Hippocampal formation (tissue), 2 donors: ENCODE results near the gene DZIP3.
A peak's percentile ranks its signal among the peaks of the same experiment; 100 is the strongest.

Experiments used
- DNase-seq, 2 donors: peaks; one replicate each; lab custom pipeline; 2025; lab: John Stamatoyannopoulos, UW

Gene DZIP3, protein sequence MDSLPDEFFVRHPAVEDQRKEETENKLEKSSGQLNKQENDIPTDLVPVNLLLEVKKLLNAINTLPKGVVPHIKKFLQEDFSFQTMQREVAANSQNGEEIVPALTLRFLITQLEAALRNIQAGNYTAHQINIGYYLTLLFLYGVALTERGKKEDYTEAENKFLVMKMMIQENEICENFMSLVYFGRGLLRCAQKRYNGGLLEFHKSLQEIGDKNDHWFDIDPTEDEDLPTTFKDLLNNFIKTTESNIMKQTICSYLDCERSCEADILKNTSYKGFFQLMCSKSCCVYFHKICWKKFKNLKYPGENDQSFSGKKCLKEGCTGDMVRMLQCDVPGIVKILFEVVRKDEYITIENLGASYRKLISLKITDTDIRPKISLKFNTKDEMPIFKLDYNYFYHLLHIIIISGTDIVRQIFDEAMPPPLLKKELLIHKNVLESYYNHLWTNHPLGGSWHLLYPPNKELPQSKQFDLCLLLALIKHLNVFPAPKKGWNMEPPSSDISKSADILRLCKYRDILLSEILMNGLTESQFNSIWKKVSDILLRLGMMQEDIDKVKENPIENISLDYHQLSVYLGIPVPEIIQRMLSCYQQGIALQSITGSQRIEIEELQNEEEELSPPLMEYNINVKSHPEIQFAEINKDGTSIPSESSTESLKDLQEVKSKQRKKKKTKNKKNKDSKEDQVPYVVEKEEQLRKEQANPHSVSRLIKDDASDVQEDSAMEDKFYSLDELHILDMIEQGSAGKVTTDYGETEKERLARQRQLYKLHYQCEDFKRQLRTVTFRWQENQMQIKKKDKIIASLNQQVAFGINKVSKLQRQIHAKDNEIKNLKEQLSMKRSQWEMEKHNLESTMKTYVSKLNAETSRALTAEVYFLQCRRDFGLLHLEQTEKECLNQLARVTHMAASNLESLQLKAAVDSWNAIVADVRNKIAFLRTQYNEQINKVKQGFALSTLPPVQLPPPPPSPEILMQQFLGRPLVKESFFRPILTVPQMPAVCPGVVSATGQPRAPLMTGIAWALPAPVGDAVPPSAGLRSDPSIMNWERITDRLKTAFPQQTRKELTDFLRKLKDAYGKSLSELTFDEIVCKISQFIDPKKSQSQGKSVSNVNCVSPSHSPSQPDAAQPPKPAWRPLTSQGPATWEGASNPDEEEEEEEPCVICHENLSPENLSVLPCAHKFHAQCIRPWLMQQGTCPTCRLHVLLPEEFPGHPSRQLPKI

DNA sequence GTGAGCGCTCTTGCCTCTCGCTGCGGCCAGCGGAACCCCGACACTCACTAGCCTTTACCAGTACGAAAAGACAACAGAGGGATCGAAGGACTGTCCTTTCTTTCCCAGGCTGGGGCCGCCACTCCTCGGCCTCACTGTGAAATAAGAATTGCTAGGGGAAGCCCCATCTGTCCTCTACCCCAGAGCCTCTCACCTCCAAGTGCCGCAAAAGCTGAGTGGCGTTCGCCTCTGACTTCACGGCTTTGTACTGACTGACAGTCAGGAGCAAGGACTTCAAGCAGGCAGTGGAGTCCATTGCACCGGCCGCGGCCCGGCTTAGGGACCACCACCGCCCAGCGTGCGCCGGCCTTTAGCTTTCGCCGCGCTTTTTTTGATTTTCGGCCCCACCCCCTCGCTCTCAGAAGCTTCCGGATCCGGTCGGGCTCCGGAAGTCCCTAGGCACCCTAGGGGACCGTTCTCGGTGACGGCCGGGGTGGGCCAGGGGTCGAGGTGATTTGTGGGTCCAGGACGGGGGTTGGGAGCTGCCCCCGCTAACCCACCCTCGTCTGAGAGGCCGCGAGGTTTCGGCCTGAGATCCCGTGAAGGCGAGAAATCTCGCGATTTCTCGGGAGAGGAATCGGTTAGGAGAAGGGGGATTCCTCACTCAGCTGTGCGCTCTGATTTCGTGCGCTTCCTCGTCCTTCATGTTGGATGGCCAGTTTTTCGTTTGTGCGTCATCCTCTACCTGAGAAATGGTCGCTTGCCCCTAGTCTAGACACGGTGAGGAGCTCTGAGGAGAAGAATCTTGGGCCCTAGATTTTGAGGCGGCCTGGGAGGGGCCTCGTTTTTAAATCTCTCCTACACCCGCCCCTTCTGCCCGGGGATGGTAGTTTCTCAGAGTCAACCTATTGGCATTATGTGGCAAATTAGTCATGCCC, at the start of gene DZIP3, which contains the start of gene CIP2A:
TSS of gene DZIP3 (plus strand) at position 642 of the 917 bp plus-strand sequence. CDS start 15,685 bp downstream, outside the sequence.
TSS of gene CIP2A (minus strand) at position 358 of the 917 bp plus-strand sequence. CDS start at position 295, 63 bp downstream.
- DNase-seq: peak; percentile 62 to 79

DNA sequence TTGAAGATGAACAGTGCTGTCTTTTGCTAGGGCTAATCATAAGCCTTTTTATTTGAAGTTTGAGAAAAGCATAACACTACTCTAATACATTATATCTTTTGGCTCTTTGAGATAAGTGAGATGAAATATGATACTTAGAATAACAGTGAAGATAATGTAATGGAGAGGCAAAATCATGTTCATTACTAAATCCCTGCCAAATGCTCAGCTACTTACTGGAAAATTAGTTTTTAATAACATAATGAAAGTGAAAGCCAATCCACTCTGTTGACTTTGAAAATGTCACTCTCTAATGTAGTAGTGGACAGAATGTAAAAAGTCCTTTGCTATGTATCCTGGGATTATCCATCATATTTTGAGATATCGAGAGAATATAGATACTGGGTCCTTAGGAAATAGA, 43.3 kb upstream of the DZIP3 start:
- no peak for DNase-seq

DNA sequence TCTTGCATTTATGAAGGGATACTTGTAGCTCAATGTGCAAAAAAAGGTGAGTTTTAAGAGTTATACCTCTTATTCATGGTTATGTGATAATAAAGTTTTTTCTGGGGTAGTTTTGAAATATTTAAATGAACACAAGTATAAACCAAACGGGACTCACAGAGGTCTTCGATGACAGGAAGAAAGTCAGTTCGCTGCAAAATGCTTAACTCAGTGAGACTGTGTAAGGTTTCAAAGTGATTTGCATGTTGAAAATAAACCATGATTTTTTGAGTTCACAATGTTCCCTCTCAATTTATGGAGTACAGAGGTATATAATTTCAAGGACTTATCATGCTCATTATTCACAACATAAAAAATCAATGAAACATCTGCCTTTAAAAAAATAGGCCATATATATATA, 42.8 kb upstream of the DZIP3 start:
- DNase-seq: no peak

DNA sequence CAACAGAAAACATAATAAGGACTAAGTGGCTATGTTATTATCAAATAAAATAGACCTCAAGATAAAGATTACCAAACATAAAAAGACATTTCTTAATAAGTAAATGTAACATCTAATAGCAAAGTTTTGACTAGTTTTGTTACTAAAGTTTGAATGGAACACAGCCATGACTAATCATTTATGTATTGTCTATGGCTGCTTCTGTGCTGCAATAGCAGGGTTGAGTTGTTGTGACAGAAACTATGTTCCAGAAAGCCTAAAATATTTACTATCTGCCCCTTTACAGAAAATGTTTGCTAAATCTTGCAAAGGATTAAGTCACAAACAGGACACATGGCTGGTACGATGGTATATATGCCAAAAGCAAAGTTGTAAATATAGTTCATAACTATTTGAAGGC, 41.2 kb upstream of the DZIP3 start:
- no peak for DNase-seq

DNA sequence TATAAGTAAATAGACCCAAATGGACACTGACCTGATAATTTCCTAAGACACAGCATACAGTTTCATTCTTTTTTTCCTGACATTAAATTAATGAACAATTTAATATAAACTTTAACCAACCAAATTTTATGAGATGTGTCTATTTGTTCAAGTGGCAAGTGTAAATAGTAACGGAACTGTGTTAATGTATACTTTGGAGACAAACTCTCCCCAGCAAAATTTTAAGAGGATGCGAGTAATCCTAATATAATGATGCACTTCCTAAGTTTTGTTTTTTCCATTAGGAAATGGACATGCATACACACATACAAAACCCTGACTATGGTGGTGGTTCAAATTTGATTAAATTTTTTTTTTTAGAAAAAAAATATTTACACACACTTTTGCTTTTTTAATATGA, 40.6 kb upstream of the DZIP3 start:
- no peak for DNase-seq

DNA sequence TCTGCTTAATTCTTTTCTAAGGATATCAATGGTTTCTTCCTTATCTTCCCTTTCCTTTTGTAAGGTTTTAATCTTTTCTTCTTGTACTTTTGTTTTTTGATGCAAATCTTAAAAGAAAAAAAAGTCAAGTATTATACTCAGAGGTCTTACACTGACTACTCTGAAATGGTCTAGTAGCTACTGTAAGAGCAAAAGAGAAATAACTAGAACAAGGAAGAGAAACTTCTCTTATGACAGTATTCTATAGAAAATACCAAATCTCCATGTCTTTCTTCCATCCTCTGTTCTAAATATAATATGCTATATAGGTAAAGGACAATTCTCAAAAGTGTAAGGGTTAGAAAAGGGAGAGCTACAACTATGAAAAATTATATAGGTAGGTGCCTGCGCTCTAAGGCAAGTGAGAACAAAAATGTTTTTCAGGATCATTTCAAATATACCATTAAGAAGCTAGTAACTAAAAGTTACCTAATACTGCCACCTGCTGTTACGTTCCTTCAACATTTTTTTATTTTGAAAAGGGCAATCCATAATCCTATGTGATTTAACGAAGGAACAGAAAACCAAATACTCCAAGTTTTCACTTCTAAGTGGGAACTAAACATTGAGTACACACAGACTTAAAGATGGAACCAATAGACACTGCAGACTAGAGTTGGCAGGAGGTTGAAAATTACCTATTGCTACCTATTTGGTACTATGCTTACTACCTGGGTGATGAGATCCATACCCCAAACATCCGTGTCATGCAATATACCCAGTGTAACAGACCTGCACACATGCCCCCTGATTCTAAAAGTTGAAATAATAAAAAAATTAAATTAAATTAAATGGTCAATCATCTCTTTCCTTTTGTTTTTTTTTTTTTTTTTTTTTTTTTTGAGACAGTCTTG, 37.0 kb upstream of the DZIP3 start:
- DNase-seq: peak in 1 of 2 donors; percentile 74

DNA sequence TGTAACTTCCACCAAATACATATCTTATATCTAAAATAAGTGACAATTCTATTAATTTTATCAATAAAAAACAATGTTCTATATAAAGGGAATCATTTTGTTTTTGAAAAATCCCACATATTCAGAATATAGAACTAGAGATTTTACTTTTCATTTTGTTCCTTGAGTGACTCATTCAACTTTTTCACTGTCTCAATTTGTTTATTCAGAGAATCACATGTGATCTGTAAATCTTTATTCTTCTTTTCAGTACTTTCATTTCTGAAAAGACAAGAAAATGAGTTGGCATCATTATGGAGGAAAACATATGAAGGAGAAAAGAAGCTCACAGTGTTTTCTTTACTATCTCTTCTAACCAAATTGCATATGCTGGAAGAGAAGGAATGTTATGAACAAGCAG, 35.3 kb upstream of the DZIP3 start:
- no peak for DNase-seq

DNA sequence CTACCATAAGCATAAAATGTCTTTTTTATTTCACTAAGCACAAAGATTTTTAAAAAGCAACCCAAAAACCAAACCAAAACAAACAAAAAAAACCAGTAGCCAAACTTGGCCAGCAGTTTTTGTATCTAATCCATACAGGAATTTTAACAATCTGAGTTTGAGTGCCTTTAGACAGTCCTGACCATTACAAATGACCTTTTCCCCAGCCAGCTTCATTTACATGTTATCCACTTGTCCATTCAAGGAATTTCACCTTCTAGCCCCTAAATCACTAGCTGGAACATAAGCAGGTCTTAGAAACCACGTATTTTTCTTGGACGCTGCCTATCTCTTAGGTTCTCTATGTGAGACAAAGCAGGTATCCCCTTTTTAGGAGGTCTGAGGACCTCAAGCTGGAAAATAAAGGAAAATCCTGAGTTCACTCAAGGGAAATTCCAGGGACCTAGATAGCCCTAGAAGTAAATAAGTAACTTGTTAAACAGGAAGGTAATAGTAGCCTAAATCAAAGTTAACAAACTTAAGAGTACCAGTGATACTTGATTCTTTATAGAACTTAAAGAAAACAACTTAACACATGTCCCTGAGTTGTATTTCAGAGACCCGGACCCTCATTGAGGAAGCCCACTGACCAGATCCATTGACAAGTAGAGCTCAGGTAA, 34.5 kb upstream of the DZIP3 start:
- no peak for DNase-seq

DNA sequence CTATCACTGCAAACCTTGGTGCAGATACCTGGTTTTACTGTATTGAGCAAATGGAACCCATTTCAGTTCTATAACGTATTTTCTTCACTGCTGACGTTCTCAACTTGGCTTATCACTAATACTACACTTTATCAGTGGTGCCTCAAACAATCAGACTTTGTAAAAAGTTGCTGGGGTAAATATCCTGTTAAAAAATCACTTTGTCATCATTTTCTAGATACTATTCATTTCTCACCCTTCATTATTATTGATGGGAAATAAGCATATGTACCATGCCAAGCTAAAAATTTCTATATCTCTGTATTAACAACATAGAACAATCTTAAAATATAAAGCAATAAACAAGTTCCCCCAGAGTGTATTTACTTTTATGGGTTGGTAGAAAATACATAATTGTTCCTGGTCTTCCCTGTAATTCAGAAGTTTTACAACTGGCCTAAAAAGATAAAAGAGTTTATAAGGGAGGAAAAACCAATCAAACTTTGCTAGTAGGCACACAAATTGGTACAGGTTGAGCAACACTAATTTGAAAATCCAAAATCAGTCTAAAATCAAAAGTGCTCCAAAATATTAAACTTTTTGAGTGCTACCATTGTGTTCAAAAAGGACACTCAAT, 33.4 kb upstream of the DZIP3 start:
- DNase-seq: no peak

DNA sequence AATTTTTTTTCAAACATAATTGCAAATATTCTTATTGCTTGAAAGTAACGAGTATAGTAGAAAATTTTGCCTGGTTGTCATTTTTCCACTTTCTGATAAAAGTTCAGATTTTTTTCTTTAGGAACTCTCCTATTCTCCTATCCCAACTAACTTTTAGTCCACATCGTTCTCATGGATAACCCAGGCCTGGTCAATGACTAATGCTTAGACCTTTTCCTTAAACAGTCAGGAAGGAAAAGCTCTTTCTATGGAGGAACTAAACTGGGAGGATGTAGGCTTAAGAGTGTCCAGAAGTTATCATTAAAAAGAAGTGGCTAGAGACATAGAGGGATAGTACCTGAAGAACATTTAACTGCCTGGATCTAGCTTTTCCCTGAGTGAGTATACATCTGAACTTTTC, 27.0 kb upstream of the DZIP3 start:
- DNase-seq: no peak

DNA sequence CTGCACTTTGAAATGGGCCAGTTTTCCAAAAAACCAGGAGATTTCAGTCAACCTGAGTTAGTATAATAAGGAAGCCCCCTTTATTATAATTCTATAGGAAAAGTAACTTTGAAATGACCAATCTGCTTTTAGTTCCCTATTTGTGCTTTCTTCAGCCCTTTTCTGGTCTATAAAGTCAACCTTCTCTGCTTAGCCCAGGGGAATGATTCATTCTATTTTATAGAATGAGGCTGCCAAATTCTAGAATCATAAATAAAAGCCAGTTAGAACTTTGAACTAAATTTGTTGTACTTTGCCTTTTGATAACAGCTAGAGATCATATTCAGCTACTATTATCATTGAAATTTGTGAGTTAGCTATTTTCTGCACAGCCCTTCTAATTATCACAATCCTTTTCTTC, 25.0 kb upstream of the DZIP3 start:
- DNase-seq: no peak

DNA sequence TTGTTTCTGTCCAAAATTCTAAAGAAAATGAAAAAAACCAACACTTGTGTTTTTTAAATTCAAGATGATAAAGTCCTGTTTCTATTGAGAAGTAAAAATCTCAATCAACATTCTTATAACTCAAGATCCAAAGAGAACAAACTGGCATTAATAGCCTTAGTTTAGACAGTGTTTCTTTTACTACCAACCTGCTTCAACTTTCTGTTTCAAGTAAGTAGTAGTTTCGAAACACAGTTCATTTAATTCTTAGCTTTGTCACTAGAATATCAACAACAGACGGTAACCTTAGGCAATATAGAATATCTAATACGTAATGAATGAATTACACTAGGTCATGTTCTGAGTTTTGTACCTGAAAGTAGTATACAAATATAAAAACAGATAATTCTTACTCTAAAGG, 24.0 kb upstream of the DZIP3 start:
- no peak for DNase-seq

DNA sequence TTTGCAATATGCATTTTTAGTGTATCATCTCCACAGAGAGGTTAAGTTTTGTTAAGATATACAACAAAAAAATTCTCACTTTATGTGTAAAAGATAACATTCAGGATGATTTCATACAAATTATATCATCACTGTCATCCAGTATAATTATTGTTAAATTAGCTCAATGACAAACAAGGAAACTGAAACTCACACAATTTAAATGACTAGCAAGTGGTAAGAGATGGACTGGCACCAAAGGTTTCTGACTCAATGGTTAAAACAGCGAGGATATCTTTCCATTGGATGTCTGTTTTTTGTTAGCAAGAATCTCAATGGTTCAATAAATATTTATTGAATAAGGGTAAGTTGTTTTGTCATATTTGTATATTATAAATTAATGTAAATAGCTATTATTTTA, 22.9 kb upstream of the DZIP3 start:
- DNase-seq: no peak

DNA sequence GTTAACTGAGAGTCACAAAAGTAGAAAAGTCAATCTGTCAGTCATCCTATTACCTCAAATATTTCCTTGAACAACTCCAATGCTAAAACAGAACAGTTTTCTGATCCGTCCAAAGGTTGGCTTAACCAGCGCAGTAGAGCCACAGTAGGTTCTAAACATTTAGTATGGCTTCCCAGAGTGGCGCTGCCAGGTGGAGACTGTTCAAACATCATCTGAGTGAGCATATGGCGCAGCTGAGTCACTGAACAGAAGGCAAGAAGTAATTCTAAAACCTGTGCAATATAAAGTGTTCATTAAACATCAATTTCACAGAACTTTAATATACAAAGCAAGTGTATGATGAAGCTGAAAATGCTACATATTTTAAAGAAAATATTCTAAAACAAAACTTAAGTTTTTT, 20.2 kb upstream of the DZIP3 start:
- DNase-seq: no peak

DNA sequence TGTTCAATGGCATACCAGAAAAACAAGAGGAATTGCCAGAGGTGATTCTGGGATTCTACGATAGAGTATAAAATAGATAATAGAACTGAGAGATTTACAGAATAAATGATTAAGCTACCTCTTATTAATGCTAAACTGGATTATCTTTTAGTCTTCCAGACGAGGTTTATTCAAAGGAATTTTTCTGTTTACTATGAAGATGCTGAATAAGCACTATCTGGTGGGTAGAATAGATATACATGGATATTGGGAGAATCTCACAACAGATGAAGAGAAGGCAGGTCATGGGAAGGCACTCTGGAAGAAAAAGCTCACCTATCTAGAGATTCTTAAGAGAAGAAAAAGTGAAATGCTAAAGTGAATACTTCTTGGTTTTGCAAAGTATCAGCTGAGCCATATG, 11.5 kb upstream of the DZIP3 start:
- no peak for DNase-seq

DNA sequence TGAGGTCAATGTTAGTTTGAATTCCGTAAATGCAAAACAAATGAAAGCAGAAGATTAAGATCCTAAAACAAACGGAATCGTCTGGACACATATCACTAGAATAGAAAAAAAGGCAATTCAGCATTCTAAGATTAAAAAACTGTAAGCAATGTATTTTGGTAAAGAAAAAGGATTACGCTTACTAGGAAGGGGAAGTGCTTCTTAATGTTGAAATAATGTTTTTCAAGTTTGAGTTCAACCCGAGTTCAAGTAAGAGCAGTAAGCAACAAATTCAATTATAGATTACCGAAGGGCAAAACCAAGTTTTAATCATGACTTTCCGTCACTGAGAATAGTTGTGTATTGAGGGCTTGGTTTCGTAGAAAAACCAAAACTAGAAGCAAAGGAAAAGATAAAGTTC, 921 bp upstream of the DZIP3 start:
- no peak for DNase-seq

DNA sequence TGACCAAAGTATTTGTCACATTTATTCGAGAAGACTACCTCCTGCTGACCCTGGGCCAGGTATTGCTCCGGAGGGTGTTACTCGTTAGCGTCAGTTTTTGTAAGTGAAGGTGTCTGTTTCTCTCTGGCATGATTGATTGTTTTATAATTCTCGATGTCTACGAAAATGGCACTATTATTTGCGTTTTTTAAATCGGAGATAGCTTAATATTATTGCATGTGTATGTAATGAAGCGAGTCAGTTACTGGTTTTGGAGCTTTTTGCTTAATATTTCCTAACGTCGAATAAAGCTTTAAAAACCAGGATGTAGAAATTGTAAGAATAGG, 439 bp downstream of the DZIP3 start:
- no peak for DNase-seq

DNA sequence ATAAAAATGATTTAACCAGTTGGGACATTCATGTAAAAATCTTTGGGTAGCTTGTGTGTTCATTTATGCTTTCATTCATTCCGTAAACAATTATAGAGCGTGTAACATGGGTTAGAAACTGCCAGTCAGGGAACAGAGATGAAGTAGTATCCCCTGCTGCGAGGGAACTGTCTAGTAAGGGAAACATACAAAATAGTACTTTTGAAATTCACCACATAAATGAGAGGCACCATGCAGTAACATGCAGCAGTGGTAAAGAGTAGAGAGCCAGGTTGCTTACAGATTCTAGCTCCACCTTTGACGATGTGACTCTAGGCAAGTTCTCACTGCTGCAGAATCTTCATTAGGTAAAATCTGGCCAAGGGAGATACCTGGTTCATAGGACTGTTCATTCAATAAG, 938 bp downstream of the DZIP3 start:
- no peak for DNase-seq

DNA sequence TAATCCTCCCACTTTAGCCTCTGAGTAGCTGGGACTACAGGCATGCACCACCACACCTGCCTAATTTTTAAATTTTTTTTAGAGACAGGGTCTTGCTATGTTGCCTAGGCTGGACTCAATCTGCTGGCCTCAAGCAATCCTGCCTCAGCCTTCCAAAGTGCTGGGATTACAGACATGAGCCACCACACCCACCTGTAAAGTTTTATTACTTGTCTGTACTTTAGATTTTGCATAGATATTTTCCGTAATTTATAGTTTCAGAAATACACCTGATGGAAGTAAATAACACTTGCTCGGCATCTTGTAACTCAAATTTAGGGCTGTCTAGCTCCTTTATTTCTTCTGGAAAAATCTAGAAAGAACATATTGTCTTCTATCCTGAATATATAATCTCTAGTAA, 5.8 kb downstream of the DZIP3 start:
- no peak for DNase-seq
